ENCODE data around the gene XYLB.

DNA sequence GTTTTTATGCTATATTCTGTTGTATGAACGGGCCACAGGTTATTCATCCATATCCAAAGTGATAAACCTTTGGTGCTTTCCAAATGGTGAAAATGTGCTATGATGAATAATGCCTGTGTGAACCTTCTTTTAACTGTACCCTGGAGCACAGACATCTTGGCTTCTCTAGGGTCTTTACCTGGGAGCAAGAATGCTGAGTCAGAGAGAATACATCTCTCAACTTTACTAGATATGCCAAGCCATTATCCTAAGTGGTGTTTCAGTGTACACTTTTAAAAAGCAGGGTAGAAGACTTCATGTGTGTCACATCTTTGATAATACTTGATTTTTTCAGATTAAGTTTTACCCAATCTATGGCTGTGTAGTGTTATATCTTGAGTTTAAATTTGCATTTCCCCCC is 23.5 kb upstream of the XYLB start:
- TF ChIP-seq, protein P1, sequence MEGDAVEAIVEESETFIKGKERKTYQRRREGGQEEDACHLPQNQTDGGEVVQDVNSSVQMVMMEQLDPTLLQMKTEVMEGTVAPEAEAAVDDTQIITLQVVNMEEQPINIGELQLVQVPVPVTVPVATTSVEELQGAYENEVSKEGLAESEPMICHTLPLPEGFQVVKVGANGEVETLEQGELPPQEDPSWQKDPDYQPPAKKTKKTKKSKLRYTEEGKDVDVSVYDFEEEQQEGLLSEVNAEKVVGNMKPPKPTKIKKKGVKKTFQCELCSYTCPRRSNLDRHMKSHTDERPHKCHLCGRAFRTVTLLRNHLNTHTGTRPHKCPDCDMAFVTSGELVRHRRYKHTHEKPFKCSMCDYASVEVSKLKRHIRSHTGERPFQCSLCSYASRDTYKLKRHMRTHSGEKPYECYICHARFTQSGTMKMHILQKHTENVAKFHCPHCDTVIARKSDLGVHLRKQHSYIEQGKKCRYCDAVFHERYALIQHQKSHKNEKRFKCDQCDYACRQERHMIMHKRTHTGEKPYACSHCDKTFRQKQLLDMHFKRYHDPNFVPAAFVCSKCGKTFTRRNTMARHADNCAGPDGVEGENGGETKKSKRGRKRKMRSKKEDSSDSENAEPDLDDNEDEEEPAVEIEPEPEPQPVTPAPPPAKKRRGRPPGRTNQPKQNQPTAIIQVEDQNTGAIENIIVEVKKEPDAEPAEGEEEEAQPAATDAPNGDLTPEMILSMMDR (conservative IDR thresholded peaks at IDR 0.05; ENCODE audit: low read depth, low read length): no peak
- TF ChIP-seq EZH2 (IDR thresholded peaks at IDR 0.05; ENCODE audit: low read length, unreplicated experiment): no peak

All from PC-3 (cell line).